K562 (cell line): Measurements from ENCODE around the gene PTPRT. TPM values are rescaled to one million over a fixed set of nuclear protein-coding genes. Genes with fewer than 3 reads are reported as not detected.
A peak's percentile ranks its signal among the peaks of the same experiment; 100 is the strongest.

Experiments
- ATAC-seq: fragments of 200-7000 bp; cut with Tn5 transposase; 3 replicates; pipeline ENCODE4 v1.9.1; 2020; ENCODE audit warnings: moderate library complexity
- BruUV-seq: library from RNA; stranded (reverse); fragments of 400-500 nt; replicated peaks from 2 replicates; lab custom pipeline; 2021; lab: Mats Ljungman, UMichigan
- CTCF ChIA-PET: fragments of 300-600 bp; formaldehyde crosslinking; extraction: SDS; loops from one replicate; lab custom pipeline; 2021; ENCODE audit warnings: low intra/inter-chr PET ratio; lab: Yijun Ruan, JAX
- POLR2A ChIA-PET: fragments of 300-600, 350-650 bp; sonication (Branson Sonifier 250); formaldehyde crosslinking; extraction: SDS; loops from one replicate; lab custom pipeline; 2021; ENCODE audit warnings: antibody characterized with exemption, inconsistent platforms; lab: Yijun Ruan, JAX
- DNase-seq, 4 experiments: peaks; one replicate each; pipeline versions ENCODE4 v3.0.0 to v3.0.0-alpha.2; 2011 to 2018; ENCODE audit warnings: low spot score in 3 of 4, mixed read lengths in 3 of 4; ENCODE audit errors: extremely low read depth in 1 of 4
- FAIRE-seq: peaks from 2 replicates; lab custom pipeline; 2011; peaks lifted over from hg19 to GRCh38; lab: Jason Lieb, UNC
- H2AFZ ChIP-seq: 2 replicates; pipeline ENCODE4 v1.6.0; 2011; ENCODE audit warnings: low read depth, low read length, control low read depth, inconsistent platforms
- H3K27ac ChIP-seq: fragments of 200-600 bp; 3 replicates; pipeline ENCODE4 v1.8.0; 2011; ENCODE audit warnings: low read depth, mild to moderate bottlenecking, control low read depth, inconsistent platforms, low read length, moderate library complexity, mixed read lengths; ENCODE audit errors: extremely low read depth
- H3K27me3 ChIP-seq, 2 experiments: fragments of 300-600 bp in 1 of 2; 2 replicates in 1 of 2; 3 replicates in 1 of 2; pipeline versions ENCODE4 v1.6.0 to v1.8.0; 2011; ENCODE audit warnings: inconsistent platforms in 2 of 2, low read length in 2 of 2, mild to moderate bottlenecking in 1 of 2, mixed read lengths in 1 of 2, moderate library complexity in 1 of 2; ENCODE audit not compliant: control insufficient read depth in 2 of 2, insufficient read depth in 2 of 2
- H3K36me3 ChIP-seq: fragments of 300-600 bp; 3 replicates; pipeline ENCODE4 v1.8.0; 2011; ENCODE audit warnings: mild to moderate bottlenecking, low read length, inconsistent platforms; ENCODE audit not compliant: control insufficient read depth, insufficient read depth
- H3K4me1 ChIP-seq, 2 experiments: fragments of 200-600 bp in 1 of 2; replicated peaks in 1 of 2; 2 replicates in 1 of 2; 3 replicates in 1 of 2; pipeline versions ENCODE4 v1.5.1 to v1.8.0; 2011; ENCODE audit warnings: inconsistent platforms in 2 of 2, low read length in 2 of 2, mild to moderate bottlenecking in 1 of 2, mixed read lengths in 1 of 2, moderate library complexity in 1 of 2; ENCODE audit not compliant: control insufficient read depth in 2 of 2, insufficient read depth in 2 of 2
- H3K4me2 ChIP-seq: 2 replicates; pipeline ENCODE4 v1.6.1; 2011; ENCODE audit warnings: low read length, control low read depth, inconsistent platforms, mixed read lengths; ENCODE audit not compliant: insufficient read depth
- H3K4me3 ChIP-seq: fragments of 200-600 bp; sonication (generic), shearing (Covaris generic); 2 replicates; pipeline ENCODE4 v1.5.1; 2016; ENCODE audit warnings: control low read depth, inconsistent platforms
- H3K79me2 ChIP-seq: fragments of 200-600 bp; 3 replicates; pipeline ENCODE4 v1.8.0; 2011; ENCODE audit warnings: low read length, inconsistent platforms; ENCODE audit not compliant: control insufficient read depth, insufficient read depth
- H3K9ac ChIP-seq, 2 experiments: 2 replicates each; pipeline versions ENCODE4 v1.6.0 to v1.6.1; 2011; ENCODE audit warnings: low read depth in 2 of 2, low read length in 2 of 2, control low read depth in 1 of 2, inconsistent platforms in 1 of 2, mild to moderate bottlenecking in 1 of 2, mixed read lengths in 1 of 2; ENCODE audit not compliant: insufficient read depth in 1 of 2
- H3K9me1 ChIP-seq: one replicate; pipeline ENCODE4 v1.6.0; 2011; ENCODE audit warnings: inconsistent platforms, mild to moderate bottlenecking, low read length, moderate library complexity; ENCODE audit not compliant: control insufficient read depth, insufficient read depth
- H3K9me3 ChIP-seq: replicated peaks from 2 replicates; pipeline ENCODE4 v1.5.1; 2011; ENCODE audit warnings: low read depth, low read length, inconsistent platforms; ENCODE audit not compliant: control insufficient read depth, insufficient read depth
- H4K20me1 ChIP-seq: replicated peaks from 2 replicates; pipeline ENCODE4 v1.6.1; 2011; ENCODE audit warnings: low read length, inconsistent platforms, mixed read lengths; ENCODE audit not compliant: control insufficient read depth, insufficient read depth
- ATF1 ChIP-seq, 2 experiments: fragments of 450-650 bp in 1 of 2; IDR thresholded peaks; 2 replicates each; pipeline ENCODE4 v1.6.1; 2016; ENCODE audit warnings: missing compliant biosample characterization in 1 of 2, missing genetic modification characterization in 1 of 2
- BMI1 ChIP-seq: fragments of 150-350 bp; IDR thresholded peaks from 2 replicates; pipeline ENCODE4 v1.6.1; 2014; ENCODE audit warnings: low read length
- NR4A1 ChIP-seq, 2 experiments: fragments of 250-450 bp in 1 of 2; fragments of 450-650 bp in 1 of 2; sonication (Bioruptor Pico) in 1 of 2; IDR thresholded peaks; 2 replicates each; pipeline versions ENCODE4 v1.4.0 to v1.6.1; 2016 to 2020; ENCODE audit warnings: mild to moderate bottlenecking in 2 of 2, missing compliant biosample characterization in 1 of 2, missing genetic modification characterization in 1 of 2, moderate library complexity in 1 of 2
- PPARD ChIP-seq: fragments of 250-450 bp; sonication (Bioruptor Pico); IDR thresholded peaks from 2 replicates; pipeline ENCODE4 v1.8.0; 2022; ENCODE audit warnings: inconsistent platforms, mild to moderate bottlenecking, moderate library complexity
- SIN3A ChIP-seq, 2 experiments: fragments of 150-350 bp in 1 of 2; IDR thresholded peaks; 2 replicates each; pipeline ENCODE4 v1.6.1; 2011 to 2016; ENCODE audit warnings: borderline replicate concordance in 2 of 2, low read depth in 2 of 2, low read length in 2 of 2, mild to moderate bottlenecking in 2 of 2, moderate library complexity in 2 of 2; ENCODE audit not compliant: control insufficient read depth in 1 of 2
- ZNF584 ChIP-seq: fragments of 200-800 bp; sonication (Bioruptor generic); IDR thresholded peaks from 2 replicates; pipeline ENCODE4 v1.6.1; 2016; ENCODE audit warnings: low read depth, mild to moderate bottlenecking, missing genetic modification characterization, missing compliant biosample characterization
- WGBS: fragments of 100-300 bp; shearing (Covaris generic); methylation state at CpG from one replicate; pipeline ENCODE4 v1.1.6; 2016; ENCODE audit warnings: low coverage, mixed read lengths; ENCODE audit not compliant: insufficient coverage; ENCODE audit errors: missing lambda C conversion rate; 5-methylcytosine and 5-hydroxymethylcytosine counted together
- in situ Hi-C: fragments of 300-500 bp; cut with MboI; formaldehyde crosslinking; loops from 4 replicates; pipeline ENCODE4 v1.15.0; 2018; ENCODE audit warnings: inconsistent platforms, mixed read lengths
- intact Hi-C: fragments of 100-400 bp; cut with micrococcal nuclease; formaldehyde crosslinking; loops from 2 replicates; pipeline ENCODE4 v1.14.2; 2022
- polyA plus RNA-seq, 8 experiments: library from polyadenylated mRNA; depleted of rRNA in 4 of 8; stranded (reverse) in 5 of 8; unstranded in 3 of 8; fragments of >200 nt; fragmentation: Nextera tagmentation in 2 of 8; fragmentation: Illumina TruSeq in 1 of 8; extraction: Ambion mirVana in 2 of 8; extraction: Trizol in 1 of 8; gene quantifications; 2 replicates each; pipeline versions ENCODE4 v1.2.1 to v1.2.3, GENCODE V29; 2011 to 2014; ENCODE audit warnings: inconsistent platforms in 1 of 8, missing spikeins in 1 of 8
- total RNA-seq, 7 experiments: library from RNA; depleted of rRNA in 6 of 7; stranded (reverse); fragments of >200 nt in 6 of 7; fragmentation: Illumina TruSeq in 2 of 7; extraction: Trizol in 2 of 7; gene quantifications; 2 replicates each; pipeline versions ENCODE4 v1.2.1 to v1.2.3, GENCODE V29; 2011 to 2021; ENCODE audit warnings: low replicate concordance in 1 of 7

PTPRT gene
- total and polyA plus RNA-seq, 9 of the 15 experiments (the other 6 are each of a cell fraction or from before 2014, with no cell fraction given), result not detected

DNA sequence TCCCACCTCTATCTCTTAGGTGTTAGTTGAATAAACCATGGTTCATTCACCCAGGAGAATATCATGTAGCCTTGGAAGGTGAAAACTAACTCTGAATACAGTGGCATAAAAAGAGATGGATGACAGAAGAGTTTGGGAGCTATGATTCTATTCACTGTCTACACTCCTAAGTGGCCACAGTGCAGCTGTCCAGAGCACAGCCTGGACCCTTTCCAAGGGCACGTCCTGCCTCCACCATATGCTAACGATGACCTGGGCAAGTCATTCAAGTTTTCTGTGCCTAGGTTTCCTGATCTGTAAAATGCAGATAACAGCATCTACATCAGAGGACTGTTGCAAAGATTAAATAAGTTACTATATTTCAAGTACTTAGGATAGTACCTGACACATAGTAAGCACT lies 314.1 kb downstream of the PTPRT start (continued):
- TF ChIP-seq NR4A1 (CRISPR knock-in tag; IDR thresholded peaks at IDR 0.05), result no peak
- no peak for TF ChIP-seq NR4A1 (tag; IDR thresholded peaks at IDR 0.05)

DNA sequence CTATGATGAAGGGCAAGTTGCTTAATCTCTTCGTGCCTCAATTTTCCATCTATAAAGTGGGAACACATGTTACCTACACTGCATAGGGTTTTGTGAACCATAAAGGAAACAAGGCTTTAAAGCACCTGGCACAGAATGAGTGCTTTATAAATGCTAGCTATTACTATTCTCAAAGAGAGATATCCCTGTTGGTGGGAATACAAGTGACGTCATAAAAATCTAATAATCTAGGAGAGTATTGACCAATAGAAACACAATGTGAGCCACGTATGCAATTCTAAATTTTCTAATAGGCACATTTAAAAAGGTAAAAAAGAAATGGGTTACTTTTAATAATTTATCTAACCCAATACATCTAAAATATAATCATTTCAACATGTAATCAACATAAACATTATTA lies 316.4 kb downstream of the PTPRT start:
- ATAC-seq (no peak), FAIRE-seq (no peak), DNase-seq (no peak)
- CTCF ChIA-PET, result no interaction called here
- BruUV-seq, result no TSS peak
- Histone ChIP-seq H3K4me1 (no peaks in the 10 kb centered on the region), H2AFZ (no peak overlapping the region), H3K36me3 (no peaks in the 10 kb centered on the region), H3K9ac (no peak overlapping the region), H3K9me1 (no peaks in the 10 kb centered on the region), H3K79me2 (no peaks in the 10 kb centered on the region), H3K27me3 (no peaks in the 10 kb centered on the region), H4K20me1 (no peaks in the 10 kb centered on the region), H3K9me3 (no peaks in the 10 kb centered on the region), H3K27ac (no peak overlapping the region), H3K4me3 (no peak overlapping the region), H3K4me2 (no peak overlapping the region)
- POLR2A ChIA-PET, result no interaction called here
- in situ Hi-C loops, result no loop called here
- TF ChIP-seq SIN3A (IDR thresholded peaks at IDR 0.05; ENCODE audit: borderline replicate concordance in 2 of 2, control insufficient read depth in 1 of 2, low read depth in 2 of 2, low read length in 2 of 2) (no peak), ATF1 (CRISPR knock-in tag; IDR thresholded peaks at IDR 0.05) (no peak), ATF1 (tag; IDR thresholded peaks at IDR 0.05) (peak; percentile 23; the same call in 1 of the 2 replicates)
- intact Hi-C loops, result no loop called here
- WGBS, result 0% methylated on average over 3 of the region's 3 CpGs

DNA sequence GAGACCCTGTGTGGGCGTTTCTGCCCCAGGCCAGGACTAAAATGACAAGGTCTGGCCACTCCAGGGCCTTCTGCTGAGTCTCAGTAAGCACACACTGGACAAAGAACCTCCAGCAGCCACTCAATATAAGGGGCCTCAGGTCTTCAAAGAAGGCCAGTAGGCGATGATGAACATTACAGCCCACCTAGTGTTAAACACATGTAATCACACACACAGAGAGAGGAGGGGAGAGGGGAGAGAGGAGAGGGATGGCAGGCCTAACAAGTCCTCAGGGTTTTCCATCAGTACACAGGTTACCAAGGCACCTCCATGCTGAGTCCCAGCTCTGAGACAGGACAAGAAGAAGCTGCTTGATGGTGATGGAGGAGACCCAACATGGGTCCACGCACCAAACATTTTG lies 325.6 kb downstream of the PTPRT start:
- TF ChIP-seq ZNF584 (CRISPR knock-in tag) (no peak), BMI1 (no peak), PPARD (CRISPR knock-in tag) (no peak)

More for the DNA sequence above, 325.6 kb downstream of the PTPRT start:
- Histone ChIP-seq H3K36me3 (no peaks in the 10 kb centered on the region), H3K27me3 (no peaks in the 10 kb centered on the region), H3K4me1 (no peaks in the 10 kb centered on the region), H3K4me2 (no peak overlapping the region), H3K9me1 (no peaks in the 10 kb centered on the region), H4K20me1 (no peaks in the 10 kb centered on the region), H3K79me2 (no peaks in the 10 kb centered on the region), H3K4me3 (no peak overlapping the region), H3K9ac (no peak overlapping the region), H3K9me3 (no peaks in the 10 kb centered on the region), H2AFZ (no peak overlapping the region), H3K27ac (no peak overlapping the region)
- ATAC-seq (no peak), DNase-seq (no peak), FAIRE-seq (no peak)
- ChIA-PET CTCF (no interaction called here), POLR2A (no interaction called here)
- intact Hi-C loops, result no loop called here
- WGBS, result 0% methylated on average over 3 of the region's 3 CpGs
- in situ Hi-C loops, result no loop called here
- BruUV-seq, result no TSS peak
